ENCODE data around the gene NADK.
"Not testable (repeated sequence)": the region's sequence is repeated elsewhere in the genome, so short reads cannot be mapped to it uniquely, and the experiment has no call there.

Gene NADK

DNA sequence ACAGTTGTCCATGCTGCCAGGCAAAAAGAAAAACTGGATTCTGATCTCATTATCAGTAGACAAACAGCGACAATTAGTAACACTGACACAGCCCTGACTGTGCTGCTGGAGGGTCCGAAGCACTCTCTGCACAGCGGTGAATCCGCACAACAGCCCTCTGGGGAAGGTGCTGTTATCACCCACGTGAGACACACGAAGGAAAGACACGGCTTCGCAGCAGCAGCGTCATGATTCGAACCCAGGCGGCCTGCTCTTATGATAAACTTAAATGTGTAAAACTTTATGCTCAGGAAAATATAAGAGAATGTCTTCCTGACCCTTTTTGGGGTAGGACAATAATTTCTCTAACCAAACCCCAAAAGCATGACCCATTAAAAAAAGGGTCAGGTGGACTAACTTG lies 35.7 kb downstream of the NADK start:
- not testable (repeated sequence) for DNase-seq

GRCh38 chr1:1741013-1741412 lies 37.3 kb downstream of the NADK start:
- DNase-seq: not testable (repeated sequence)

GRCh38 chr1:1738799-1739337 lies 39.4 kb downstream of the NADK start:
- not testable (repeated sequence) for DNase-seq

- DNase-seq: not testable (repeated sequence)
Observed at GRCh38 chr1:1737675-1738590, 40.3 kb downstream of the NADK start.

DNA sequence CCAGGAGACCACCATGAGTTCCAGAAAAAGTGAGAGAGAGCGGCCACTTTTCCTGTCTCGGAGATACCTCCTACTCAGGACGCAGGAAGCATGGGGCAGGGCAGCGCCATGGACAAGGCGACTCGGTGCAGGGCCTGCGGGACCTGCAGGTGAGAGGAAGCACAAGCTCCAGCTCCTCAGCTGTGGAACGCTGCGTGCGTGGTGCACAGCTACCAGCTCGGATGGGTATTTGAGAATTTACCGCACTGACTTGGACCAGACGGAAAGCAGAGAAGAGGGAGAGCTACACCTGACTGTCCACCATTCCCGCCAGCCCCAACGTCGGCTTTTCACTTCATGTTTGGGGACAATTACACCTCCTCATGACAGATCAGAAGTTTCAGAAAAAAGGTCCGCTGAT lies 45.9 kb downstream of the NADK start:
- no peak for DNase-seq

DNA sequence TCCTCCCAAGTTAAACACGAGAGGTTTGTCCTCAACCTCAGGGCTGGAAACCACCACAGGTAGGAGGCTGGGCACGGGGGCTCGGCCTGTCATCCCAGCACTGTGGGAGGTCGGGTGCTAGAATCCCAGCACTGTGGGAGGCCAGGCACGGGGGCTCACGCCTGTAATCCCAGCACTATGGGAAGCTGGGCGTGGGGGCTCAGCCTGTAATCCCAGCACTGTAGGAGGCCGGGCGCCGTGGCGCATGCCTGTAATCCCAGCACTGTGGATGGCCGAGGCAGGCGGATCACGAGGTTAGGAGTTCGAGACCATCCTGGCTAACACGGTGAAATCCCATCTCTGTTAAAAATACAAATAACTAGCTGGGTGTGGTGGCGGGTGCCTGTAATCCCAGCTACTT lies 47.4 kb downstream of the NADK start:
- no peak for DNase-seq

DNA sequence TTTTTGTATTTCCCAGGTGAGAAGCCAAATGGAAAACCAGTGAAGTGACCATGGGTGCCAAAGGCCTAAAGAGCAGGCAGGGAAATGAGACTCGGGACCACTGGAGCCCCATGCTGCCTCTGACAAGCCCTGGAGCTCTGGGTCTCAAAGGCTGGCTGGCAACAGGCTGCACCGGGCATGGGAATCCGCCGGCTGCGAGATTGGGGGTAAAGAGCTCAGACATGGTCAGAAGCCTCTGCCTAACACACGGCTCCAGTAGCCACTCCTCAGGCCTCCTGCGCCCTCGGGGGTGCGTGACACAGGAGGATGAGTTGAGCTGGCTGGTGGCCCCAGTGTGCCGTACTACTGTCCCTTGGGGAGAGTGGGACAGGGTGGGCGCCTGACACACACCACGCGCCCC lies 48.0 kb downstream of the NADK start:
- not testable (repeated sequence) for DNase-seq

- DNase-seq: not testable (repeated sequence)
Observed at GRCh38 chr1:1729116-1729816, 49.0 kb downstream of the NADK start.

DNA sequence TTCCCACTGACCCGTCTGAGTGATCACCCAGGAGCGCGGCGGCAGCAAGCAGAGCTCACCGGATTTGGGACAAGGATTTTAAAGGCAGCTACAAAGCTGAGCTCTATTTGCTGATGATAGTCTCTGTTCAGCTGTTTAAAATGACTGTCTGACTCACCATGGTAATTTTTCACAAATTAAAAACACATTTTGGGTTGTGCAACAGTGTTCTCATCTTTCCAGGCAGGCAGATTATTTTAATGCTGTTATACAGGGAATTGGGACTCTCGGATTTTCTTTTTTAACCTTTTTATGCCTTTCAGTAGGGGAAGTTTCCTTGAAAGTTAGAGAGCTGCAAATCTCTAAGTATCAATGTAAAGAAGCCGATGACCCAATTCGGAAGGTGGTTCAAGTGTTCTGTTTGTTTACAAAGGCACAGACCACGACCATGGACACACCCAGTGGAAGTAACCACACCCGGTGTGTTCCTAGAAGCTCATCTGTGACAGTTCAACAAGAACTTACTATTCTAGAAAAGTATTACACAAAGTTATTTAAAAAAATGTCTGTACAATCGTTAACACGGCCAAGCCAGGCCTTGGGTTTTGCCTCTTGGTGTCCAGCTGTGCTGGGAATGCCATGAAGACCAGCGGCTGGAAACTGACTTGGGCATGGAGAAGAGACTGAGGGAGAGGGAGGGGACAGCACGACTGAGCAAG lies 49.8 kb downstream of the NADK start:
- DNase-seq: not testable (repeated sequence)

- not testable (repeated sequence) for DNase-seq
Observed at GRCh38 chr1:1727131-1727651, 51.1 kb downstream of the NADK start.

- not testable (repeated sequence) for DNase-seq
Observed at GRCh38 chr1:1726088-1726487, 52.2 kb downstream of the NADK start.

DNA sequence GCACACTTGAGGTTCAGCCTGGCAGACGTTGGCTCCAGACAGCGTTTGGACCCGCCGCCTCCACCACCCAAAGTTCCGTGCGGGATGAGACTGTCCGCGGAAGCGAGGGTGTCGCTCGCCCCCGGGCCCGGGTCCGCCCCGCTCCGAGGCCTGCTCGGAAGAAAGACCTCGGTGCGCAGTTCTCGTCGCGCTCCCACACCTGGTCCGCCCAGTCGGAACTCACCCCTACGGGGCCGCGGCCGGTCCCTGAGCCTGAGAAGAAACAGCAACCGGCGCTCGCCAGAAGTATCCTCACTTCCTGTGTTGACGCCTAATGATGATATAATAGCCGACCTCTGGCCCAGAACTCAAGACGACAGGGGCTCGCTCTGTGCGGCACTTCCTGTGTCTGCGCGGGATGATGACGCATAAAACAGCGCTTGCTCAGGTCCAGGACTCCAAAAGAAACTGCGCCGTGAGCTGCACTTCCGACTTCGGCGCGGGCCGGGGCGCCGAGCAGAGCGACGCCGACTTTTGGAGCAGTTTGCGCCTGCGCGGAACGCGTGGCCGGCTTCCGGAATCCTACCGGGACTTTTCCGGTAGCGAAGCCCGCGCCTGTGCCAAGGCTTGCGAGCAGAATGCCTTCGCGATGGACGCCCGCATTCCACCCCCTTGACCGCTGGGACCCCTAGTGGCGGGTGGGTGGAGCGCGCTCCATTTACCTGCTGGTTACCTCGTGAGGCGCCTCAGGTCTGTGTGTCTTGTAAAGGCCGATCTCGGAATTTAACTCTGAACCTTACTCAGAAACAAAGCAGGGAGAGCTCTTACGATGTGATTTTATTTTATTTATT lies 54.0 kb downstream of the NADK start, which contains the start of gene CDK11A:
CDK11A (minus strand) TSS at position 323 of the 830 bp plus-strand sequence. CDS start 1,539 bp downstream, outside the sequence.
- peak; percentile 99 for DNase-seq

- no peak for DNase-seq
Observed at GRCh38 chr1:1721201-1721600, 57.1 kb downstream of the NADK start.

- DNase-seq: not testable (repeated sequence)
Observed at GRCh38 chr1:1715109-1715883, 63.0 kb downstream of the NADK start.

- DNase-seq: not testable (repeated sequence)
Observed at GRCh38 chr1:1707897-1708296, 70.4 kb downstream of the NADK start.

DNA sequence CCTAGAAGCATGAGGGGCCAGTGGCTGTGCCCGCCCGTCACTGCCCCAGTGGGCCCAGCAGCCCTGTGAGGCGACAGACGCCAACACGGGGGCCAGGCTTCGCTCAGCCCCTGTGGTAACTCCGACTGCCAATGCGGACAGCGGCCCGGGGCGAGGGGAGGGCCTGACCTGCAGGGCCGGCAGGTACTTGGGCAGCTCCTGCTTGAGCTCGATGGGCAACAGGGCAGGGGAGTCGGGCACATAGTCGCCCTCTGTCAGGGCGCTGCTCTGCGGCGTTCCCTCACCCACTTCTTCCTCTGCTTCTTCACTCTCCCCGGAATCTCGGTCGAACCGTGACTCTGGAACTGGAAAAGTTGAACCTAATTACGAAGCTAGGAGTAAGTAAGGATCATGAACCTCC lies 71.0 kb downstream of the NADK start:
- DNase-seq: not testable (repeated sequence)

DNA sequence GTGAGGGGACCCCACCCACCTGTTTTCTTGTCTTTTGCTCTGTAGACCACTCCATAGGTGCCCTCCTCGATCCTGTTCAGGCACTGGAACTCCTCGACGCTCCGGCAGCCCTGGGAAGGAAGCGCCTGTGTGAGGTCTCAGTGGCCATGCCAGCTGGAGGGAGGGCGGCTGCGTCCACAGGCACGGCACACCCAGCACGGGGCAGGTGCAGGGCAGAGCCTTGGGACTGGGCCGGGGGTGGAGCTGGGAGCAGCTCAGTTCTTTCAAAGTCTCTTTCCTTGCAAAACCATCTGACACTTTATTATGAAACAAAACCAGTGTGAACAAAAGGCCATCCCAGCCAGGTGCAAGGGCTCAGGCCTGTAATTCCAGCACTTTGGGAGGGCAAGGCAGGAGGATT lies 72.6 kb downstream of the NADK start:
- DNase-seq: not testable (repeated sequence)

DNA sequence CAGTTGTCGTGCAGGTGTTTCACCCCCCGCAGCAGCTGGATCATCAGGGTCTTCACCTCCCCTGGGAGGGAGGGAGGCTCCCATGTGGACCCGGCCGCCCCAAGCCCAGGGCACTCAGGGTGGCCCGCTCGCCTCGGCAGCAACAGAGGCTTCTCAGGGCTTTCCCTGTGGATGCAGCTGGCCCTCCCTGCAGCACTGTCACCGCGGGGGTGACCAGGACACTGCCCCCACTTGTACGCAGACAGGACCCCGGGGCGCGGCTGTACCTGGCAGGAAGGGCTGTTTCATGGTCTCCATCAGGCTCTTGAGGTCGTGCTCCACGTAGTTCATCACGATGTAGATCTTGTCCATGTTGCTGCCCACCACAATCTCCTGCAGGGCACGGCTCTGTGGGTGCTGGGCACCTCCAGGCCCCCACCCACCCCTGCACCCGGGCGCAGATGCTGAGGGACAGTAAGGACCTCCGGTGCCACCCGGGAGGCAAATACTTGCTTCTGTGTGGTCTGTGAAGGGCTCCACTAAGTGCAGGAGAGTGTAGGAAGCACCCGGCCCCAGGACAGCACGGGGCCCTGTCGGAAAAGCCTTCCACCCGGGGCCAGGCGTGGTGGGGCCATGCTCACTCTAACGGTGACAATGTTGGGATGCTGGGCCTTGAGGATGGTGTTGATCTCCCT lies 73.8 kb downstream of the NADK start:
- not testable (repeated sequence) for DNase-seq

- DNase-seq: no peak
Observed at GRCh38 chr1:1703796-1704195, 74.5 kb downstream of the NADK start.

DNA sequence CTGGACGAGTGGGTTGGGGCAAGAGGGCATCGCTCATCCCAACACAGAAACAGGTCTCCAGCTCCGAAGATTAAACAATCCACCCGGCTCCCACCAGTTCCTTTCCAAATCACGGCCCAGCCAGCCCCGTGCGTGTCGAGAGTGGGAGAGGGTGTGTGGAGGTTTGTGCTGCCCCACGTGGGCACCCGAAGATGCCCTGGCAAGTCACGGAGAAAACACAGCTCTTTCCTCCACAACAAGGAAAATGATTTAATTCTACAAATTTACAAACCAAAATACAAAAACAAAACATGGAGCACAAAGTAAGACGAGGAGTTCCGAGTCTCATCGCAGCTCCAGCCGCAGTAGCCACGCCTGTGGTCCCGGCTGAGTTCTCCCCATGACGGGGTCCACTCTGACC lies 75.8 kb downstream of the NADK start:
- DNase-seq: not testable (repeated sequence)
